Kidney epithelial cell (primary cell): Measurements from ENCODE around the gene TMEM147. TPM values are rescaled to one million over a fixed set of nuclear protein-coding genes. Genes with fewer than 3 reads are reported as not detected.

ENCODE experiments used
- DNase-seq: peaks from one replicate; pipeline ENCODE4 v3.0.0-alpha.2; 2010; ENCODE audit warnings: low read depth
- H3K27me3 ChIP-seq: 2 replicates; pipeline ENCODE4 v1.6.0; 2011; ENCODE audit warnings: low read length; ENCODE audit not compliant: control insufficient read depth, insufficient read depth
- H3K36me3 ChIP-seq: 2 replicates; pipeline ENCODE4 v1.5.1; 2011; ENCODE audit warnings: low read length; ENCODE audit not compliant: control insufficient read depth, insufficient read depth
- H3K4me3 ChIP-seq: 2 replicates; pipeline ENCODE4 v1.5.1; 2011; ENCODE audit warnings: low read depth, mild to moderate bottlenecking, control low read depth, low read length
- total RNA-seq: library from RNA; depleted of rRNA; stranded (reverse); fragments of >200 nt; gene quantifications from 2 replicates; pipeline ENCODE4 v1.2.3, GENCODE V29; 2015
- TF ChIP-seq, protein P1 (sequence below): IDR thresholded peaks from 2 replicates; pipeline ENCODE4 v1.5.1; 2011; ENCODE audit warnings: mild to moderate bottlenecking, moderate library complexity, low read length, control low read depth, inconsistent platforms; ENCODE audit not compliant: insufficient read depth, poor library complexity, severe bottlenecking

The TMEM147 gene
- total RNA-seq, 1 donor from 2014 or later = 160 TPM

DNA sequence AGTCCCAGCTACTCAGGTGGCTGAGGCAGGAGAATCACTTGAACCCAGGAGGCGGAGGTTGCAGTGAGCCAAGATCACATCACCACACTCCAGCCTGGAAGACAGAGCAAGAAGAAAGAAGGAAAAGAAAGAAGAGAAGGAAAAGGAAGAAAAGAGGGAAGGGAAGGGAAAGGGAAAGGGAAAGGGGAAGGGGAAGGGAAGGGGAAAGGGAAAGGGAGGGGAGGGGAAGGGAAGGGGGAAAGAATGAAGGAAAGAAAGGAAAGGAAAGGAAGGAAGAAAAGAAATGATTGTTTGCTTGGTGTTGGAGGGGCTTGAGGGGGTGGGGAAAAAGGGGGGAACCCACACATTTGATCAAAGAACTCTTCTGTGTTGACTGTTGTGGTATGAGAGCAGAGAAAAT, 50.5 kb downstream of the TMEM147 start:
- H3K4me3 ChIP-seq = no peak overlapping the region
- H3K27me3 ChIP-seq = no peaks in the 10 kb centered on the region
- no peak for DNase-seq
- TF ChIP-seq, protein P1, sequence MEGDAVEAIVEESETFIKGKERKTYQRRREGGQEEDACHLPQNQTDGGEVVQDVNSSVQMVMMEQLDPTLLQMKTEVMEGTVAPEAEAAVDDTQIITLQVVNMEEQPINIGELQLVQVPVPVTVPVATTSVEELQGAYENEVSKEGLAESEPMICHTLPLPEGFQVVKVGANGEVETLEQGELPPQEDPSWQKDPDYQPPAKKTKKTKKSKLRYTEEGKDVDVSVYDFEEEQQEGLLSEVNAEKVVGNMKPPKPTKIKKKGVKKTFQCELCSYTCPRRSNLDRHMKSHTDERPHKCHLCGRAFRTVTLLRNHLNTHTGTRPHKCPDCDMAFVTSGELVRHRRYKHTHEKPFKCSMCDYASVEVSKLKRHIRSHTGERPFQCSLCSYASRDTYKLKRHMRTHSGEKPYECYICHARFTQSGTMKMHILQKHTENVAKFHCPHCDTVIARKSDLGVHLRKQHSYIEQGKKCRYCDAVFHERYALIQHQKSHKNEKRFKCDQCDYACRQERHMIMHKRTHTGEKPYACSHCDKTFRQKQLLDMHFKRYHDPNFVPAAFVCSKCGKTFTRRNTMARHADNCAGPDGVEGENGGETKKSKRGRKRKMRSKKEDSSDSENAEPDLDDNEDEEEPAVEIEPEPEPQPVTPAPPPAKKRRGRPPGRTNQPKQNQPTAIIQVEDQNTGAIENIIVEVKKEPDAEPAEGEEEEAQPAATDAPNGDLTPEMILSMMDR = no peak
- H3K36me3 ChIP-seq = no peaks in the 10 kb centered on the region

DNA sequence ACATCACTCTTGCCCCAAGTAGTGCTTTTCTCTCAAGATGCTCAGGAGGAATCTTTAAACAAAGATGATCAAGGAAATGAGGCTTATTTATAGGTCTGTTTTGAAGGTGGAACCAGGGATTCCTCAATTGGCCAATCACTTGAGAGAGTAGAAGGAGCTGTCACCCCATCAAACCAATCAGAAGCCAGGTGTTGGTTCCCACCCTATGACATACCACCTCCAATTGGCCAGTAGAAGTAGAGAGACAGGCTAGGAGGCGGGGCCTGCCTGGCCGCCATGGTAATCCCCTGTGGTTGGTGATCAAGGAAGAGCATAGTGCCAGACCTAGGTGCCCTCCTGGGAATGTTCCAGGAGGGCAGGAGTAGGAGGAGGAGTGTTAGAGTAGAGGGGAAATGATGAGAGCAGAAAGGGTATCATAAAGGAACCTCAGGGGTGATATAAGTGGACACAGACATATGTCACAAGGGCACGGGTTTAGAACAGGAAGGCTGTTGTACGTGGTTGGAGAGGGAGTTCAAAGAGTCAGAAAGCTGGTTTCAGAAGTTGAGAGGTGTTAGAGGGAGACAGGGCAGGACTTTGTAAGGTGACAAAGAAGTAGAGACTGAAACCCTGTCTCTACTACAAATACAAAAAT, 51.1 kb downstream of the TMEM147 start:
- no peaks in the 10 kb centered on the region for H3K27me3 ChIP-seq
- TF ChIP-seq, protein P1 = no peak
- H3K4me3 ChIP-seq = no peak overlapping the region
- no peak for DNase-seq
- H3K36me3 ChIP-seq = no peaks in the 10 kb centered on the region

Other genes starting within 250 kb of the TMEM147 start
- 0.75 and 2.9 TPM in 2 replicates for gene CD22, start 216.4 kb upstream of the TMEM147 start, total RNA-seq
- gene FFAR1, start 197.7 kb upstream of the TMEM147 start, total RNA-seq = 0.04 TPM in 1 of 2 replicates, not detected in the other
- gene FFAR3, start 187.2 kb upstream of the TMEM147 start, total RNA-seq = not detected in 2 replicates
- gene GPR42, start 174.6 kb upstream of the TMEM147 start, total RNA-seq = not detected in 2 replicates
- gene FFAR2, start 97.4 kb upstream of the TMEM147 start, total RNA-seq = not detected in 2 replicates
- not detected in 2 replicates for gene KRTDAP, start 55.2 kb upstream of the TMEM147 start, total RNA-seq
- 219 and 266 TPM in 2 replicates for gene DMKN, start 32.0 kb upstream of the TMEM147 start, total RNA-seq
- gene SBSN, start 17.3 kb upstream of the TMEM147 start, total RNA-seq = not detected in 2 replicates
- not detected in 2 replicates for gene GAPDHS, start 12.2 kb upstream of the TMEM147 start, total RNA-seq
- gene ATP4A, start 18.0 kb downstream of the TMEM147 start, total RNA-seq = not detected in 2 replicates
- gene PMIS2, start 40.5 kb downstream of the TMEM147 start, total RNA-seq = not detected in 2 replicates
- gene HAUS5, start 67.1 kb downstream of the TMEM147 start, total RNA-seq = 12.3 and 14.1 TPM in 2 replicates
- gene RBM42, start 83.4 kb downstream of the TMEM147 start, total RNA-seq = 115 and 121 TPM in 2 replicates
- gene ETV2, start 96.1 kb downstream of the TMEM147 start, total RNA-seq = not detected in 2 replicates
- 347 and 569 TPM in 2 replicates for gene COX6B1, start 102.7 kb downstream of the TMEM147 start, total RNA-seq
- gene UPK1A, start 120.9 kb downstream of the TMEM147 start, total RNA-seq = not detected in 2 replicates
- gene ZBTB32, start 158.9 kb downstream of the TMEM147 start, total RNA-seq = not detected in 2 replicates
- 18.4 and 31.8 TPM in 2 replicates for gene KMT2B, start 172.4 kb downstream of the TMEM147 start, total RNA-seq
- gene IGFLR1, start 196.8 kb downstream of the TMEM147 start, total RNA-seq = 1.9 and 8.8 TPM in 2 replicates
- 15.5 and 17.6 TPM in 2 replicates for gene U2AF1L4, start 199.8 kb downstream of the TMEM147 start, total RNA-seq
- 46.8 and 59.7 TPM in 2 replicates for gene PSENEN, start 200.0 kb downstream of the TMEM147 start, total RNA-seq
- 15.1 and 22.0 TPM in 2 replicates for gene LIN37, start 202.9 kb downstream of the TMEM147 start, total RNA-seq
- 0.17 and 0.82 TPM in 2 replicates for gene HSPB6, start 211.4 kb downstream of the TMEM147 start, total RNA-seq
- gene PROSER3, start 212.6 kb downstream of the TMEM147 start, total RNA-seq = 6.1 and 13.0 TPM in 2 replicates
- 2.8 and 3.5 TPM in 2 replicates for gene ARHGAP33, start 229.9 kb downstream of the TMEM147 start, total RNA-seq